ENCODE measurements around the gene SMAP1.

Gene SMAP1

DNA sequence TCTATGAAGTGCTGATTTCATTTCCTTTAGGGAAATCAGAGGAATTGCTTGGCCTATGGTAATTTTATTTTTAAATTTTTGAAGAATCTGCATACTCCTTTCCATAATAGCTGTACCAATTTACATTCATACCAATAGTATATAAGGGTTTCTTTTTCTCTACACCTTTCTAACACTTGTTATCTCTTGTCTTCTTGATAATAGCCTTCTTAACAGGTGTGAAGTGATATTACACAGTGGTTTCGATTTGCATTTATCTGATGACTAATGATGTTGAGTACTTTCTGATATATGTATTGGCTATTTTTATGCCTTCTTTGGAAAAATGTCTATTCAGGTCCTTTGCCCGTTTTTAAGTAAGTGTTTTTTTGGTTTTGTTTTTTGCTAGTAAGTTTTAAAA lies 40.8 kb downstream of the SMAP1 start:
- no peak for DNase-seq (ENCODE audit: low read depth)
- TF ChIP-seq, protein P1, sequence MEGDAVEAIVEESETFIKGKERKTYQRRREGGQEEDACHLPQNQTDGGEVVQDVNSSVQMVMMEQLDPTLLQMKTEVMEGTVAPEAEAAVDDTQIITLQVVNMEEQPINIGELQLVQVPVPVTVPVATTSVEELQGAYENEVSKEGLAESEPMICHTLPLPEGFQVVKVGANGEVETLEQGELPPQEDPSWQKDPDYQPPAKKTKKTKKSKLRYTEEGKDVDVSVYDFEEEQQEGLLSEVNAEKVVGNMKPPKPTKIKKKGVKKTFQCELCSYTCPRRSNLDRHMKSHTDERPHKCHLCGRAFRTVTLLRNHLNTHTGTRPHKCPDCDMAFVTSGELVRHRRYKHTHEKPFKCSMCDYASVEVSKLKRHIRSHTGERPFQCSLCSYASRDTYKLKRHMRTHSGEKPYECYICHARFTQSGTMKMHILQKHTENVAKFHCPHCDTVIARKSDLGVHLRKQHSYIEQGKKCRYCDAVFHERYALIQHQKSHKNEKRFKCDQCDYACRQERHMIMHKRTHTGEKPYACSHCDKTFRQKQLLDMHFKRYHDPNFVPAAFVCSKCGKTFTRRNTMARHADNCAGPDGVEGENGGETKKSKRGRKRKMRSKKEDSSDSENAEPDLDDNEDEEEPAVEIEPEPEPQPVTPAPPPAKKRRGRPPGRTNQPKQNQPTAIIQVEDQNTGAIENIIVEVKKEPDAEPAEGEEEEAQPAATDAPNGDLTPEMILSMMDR (IDR thresholded peaks at IDR 0.05; ENCODE audit: control insufficient read depth, extremely low read depth, insufficient read depth): no peak

DNA sequence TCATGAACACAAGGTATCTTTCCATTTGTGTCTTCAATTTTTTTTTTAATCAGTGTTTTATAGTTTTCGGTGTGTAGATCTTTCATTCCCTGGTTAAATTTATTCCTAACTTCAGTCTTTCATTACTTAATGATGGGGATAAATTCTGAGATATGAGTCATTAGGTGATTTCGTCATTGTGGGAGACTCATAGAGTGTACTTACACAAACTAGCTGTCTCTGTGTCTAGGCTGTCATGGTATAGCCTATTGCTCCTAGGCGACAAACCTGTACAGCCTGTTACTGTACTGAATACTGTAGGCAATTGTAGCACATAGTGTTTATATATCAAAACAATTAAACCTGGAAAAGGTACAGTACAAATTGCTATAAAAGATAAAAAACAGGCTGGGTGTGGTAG lies 42.1 kb downstream of the SMAP1 start:
- no peak for DNase-seq (ENCODE audit: low read depth)
- TF ChIP-seq, protein P1 (IDR thresholded peaks at IDR 0.05; ENCODE audit: control insufficient read depth, extremely low read depth, insufficient read depth): no peak
- H3K4me3 ChIP-seq (ENCODE audit: low read depth, low read length): no peak overlapping the region

More for the DNA sequence above, 40.8 kb downstream of the SMAP1 start:
- H3K4me3 ChIP-seq (ENCODE audit: low read depth, low read length): no peak overlapping the region

DNA sequence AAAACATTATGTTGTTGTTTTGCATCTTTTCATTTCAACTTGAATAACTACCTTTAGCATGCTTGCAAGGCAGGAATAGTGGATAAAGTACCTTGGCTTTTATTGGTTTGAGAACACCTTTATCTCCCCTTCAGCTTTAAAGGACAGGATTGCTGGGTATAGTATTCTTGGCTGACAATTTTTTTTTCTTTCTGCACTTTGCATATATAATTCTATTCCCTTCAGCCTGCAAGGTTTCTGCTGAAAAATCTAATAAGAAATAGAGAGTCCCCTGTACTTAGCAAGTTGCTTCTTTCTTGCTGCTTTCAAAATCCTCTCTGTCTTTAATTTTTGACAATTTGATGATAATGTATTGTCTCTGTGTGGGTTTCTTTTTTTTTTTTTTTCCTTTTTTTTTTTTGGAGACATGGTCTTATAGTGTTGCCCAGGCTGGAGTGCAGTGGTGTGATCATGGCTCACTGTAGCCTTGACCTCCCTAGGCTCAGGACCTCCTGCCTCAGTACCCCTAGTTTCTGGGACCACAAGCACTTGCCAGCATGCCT lies 47.1 kb downstream of the SMAP1 start:
- DNase-seq (ENCODE audit: low read depth): no peak
- H3K4me3 ChIP-seq (ENCODE audit: low read depth, low read length): no peak overlapping the region
- TF ChIP-seq, protein P1 (IDR thresholded peaks at IDR 0.05; ENCODE audit: control insufficient read depth, extremely low read depth, insufficient read depth): no peak

DNA sequence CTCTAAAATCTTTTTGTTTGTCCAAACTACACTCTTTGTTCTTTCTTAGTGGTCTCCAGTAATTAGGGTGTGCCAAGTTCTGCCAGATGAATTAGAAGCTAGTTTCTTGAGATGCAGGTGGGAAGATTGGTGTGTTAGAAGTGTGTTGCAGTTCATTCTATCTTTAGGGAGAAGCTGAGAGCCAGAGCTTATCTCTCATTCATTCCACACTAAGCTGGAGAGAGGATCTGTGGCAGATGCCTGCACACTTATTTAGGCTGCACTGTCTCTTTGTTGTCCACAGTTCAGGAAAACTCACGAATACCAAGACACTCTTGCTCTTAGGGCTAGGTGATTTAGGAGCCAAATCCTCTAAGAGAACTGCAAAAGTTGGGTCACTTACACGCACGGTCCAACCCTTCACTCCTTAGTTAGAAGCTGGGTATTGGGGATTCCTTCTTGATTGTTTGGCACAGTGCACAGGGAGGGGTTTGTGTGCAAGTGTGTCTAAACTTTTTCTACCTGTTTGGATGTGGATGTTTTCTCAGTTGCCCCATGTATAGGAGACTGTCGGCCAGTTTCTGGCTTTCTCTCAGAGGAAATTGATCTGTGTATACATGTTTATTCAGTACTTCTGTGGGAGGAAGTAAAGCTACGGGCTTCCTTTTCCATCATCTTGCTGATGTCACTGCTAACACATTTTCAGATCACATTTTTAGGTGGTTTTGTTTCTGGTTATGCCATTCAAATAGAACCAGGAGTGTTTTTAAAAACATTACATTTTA lies 49.5 kb downstream of the SMAP1 start:
- no peak for DNase-seq (ENCODE audit: low read depth)
- H3K4me3 ChIP-seq (ENCODE audit: low read depth, low read length): no peak overlapping the region

DNA sequence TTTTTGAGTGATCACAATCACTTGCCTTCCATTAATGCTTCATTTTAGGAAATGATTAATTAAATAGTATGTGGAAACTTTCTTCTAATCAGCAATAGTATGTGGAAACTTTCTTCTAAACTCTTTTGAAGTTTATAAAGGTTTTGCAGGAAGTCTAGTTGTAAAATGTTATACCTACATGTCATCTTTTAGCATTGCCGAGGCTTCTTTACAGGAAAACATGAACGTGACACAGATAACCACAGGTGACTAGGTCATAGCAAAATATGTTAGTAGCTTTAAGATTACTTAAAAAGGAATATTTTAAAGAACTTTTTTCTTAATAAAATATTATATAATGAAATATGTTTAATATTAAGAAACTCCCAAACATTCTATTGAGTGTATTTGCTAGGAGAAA lies 56.8 kb downstream of the SMAP1 start:
- H3K4me3 ChIP-seq (ENCODE audit: low read depth, low read length): no peak overlapping the region
- TF ChIP-seq, protein P1 (IDR thresholded peaks at IDR 0.05; ENCODE audit: control insufficient read depth, extremely low read depth, insufficient read depth): no peak
- DNase-seq (ENCODE audit: low read depth): no peak

More for the DNA sequence above, 49.5 kb downstream of the SMAP1 start:
- TF ChIP-seq, protein P1 (IDR thresholded peaks at IDR 0.05; ENCODE audit: control insufficient read depth, extremely low read depth, insufficient read depth): no peak

DNA sequence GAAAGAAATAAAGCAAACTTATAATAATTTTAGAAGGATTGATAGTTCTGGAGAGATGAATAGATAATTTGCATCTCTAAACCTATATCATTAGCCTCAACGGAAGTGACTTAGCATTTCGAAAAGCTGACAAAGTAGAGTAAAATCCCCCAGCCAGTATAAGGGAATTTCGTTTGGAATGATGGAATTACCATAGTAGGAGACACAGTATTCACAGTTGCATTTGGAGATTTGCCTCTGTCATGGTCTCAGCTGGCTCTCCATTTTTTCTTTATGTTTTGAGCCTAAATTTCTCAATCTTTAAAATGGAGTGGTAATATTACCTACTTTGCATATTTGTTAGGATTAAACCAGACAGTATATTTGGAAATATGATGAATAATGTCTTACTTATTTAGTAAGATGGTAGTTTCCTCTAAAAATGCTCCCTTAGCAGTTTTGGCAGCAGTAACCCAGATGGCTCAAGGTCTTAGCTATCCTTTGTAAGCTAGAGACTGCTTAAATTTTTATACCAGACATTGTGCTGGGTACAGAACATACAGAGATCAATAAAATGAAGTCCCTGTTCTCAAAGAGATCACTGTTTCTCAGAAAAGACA lies 58.2 kb downstream of the SMAP1 start:
- TF ChIP-seq, protein P1 (IDR thresholded peaks at IDR 0.05; ENCODE audit: control insufficient read depth, extremely low read depth, insufficient read depth): no peak
- H3K4me3 ChIP-seq (ENCODE audit: low read depth, low read length): no peak overlapping the region
- no peak for DNase-seq (ENCODE audit: low read depth)
